ENCODE measurements around the gene LFNG.
A peak's percentile ranks its signal among the peaks of the same experiment; 100 is the strongest.

Gene LFNG

GRCh38 chr7:2503056-2503941, 16.3 kb upstream of the LFNG start:
- no peak for DNase-seq (ENCODE audit: low read depth in 2 of 2)

GRCh38 chr7:2504128-2504888, 15.3 kb upstream of the LFNG start:
- no peak for DNase-seq (ENCODE audit: low read depth in 2 of 2)

- no peak for DNase-seq (ENCODE audit: low read depth in 2 of 2)
Observed at GRCh38 chr7:2504889-2505375, 14.6 kb upstream of the LFNG start.

DNA sequence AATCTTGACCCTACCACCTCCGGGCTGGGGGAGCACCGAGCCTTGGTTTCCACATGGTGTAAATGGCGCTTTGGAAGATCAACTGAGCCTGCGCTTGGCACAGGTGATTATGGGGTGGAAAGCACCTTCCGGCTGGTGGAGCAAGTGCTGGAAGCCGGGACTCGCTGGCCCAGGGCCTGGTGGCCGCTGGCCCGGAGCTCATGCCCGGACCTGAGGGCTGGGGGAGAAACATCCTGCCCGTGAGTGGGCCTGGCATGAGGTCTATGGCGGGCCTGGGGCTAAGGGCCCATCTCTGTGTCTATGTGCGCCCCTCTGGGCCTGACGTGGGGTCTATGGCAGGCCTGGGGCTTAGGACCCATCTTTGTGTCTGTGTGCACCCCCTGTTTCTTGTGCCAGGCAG, 14.2 kb upstream of the LFNG start:
- DNase-seq (ENCODE audit: low read depth in 2 of 2), result no peak

DNA sequence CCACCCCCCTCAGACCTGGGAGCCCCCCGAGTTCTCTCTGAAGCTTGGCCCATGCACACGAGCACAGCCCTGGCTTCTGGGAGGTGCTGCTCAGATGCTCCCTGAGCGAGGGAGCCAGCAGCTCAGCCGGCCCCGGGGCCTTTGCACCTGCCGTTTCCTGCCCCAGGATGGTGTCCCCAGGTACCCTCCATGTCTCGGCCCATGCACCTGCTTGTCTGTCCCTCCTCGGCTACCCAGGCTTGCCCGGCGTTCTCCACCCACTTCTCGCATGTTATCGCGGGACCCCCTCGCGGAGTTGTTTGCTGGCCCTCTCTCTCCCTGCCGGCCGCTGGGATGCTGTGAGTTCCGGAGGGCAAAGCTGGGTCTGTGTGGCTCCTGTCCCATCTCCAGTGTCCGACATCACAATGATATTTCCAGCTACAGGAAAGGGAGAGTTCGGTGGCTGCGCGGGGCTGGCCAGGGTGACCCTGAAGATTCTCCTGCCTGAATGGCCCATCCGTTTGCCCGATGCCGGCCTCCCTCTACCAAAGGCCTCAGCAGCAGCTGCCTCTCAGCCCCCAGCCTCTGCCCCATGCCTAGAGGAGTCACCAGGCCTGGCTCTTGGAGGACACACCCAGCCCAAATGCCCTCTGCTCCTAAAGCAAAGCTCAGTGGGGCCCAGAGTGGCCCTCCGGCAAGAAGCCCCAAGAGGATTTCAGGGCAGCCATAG, 12.2 kb upstream of the LFNG start:
- no peak for DNase-seq (ENCODE audit: low read depth in 2 of 2)

GRCh38 chr7:2507917-2508306, 11.7 kb upstream of the LFNG start:
- DNase-seq (ENCODE audit: low read depth in 2 of 2), result no peak

GRCh38 chr7:2508327-2509215, 11.0 kb upstream of the LFNG start:
- DNase-seq (ENCODE audit: low read depth in 2 of 2), result peak in 1 of 2 experiments; percentile 67

- DNase-seq (ENCODE audit: low read depth in 2 of 2), result no peak
Observed at GRCh38 chr7:2509298-2509906, 10.2 kb upstream of the LFNG start.

DNA sequence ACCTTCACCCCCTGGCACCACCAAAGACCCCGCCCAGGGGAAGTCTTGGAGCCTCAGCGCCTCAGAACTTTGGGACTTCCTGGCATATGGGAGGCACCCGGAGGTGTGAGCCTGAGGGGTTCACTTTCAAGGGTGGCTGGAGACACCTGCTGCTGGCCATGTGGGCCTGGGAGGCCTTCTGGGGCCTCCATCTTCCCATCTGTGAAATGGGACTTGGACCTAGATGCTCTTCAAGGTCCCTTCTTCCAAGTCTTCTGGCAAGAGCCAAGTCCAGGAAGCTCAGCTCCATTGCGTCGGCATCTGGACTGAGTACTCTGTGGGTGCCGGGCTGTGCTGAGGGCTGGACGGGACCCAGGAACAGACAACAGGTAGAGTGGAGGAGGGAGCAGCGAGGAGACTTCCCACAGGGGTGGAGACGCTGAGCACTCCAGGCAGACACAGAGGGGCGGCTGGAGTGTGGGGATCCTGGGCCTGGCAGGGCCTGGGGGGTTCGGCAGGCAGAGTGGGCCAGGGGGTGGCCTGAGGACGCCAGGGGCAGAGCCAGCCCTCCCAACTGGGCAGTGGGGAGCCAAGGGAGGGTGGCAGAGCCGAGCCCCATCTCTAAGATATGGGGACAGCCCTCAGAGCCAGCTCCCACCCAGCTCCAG, 9.3 kb upstream of the LFNG start:
- no peak for DNase-seq (ENCODE audit: low read depth in 2 of 2)

DNA sequence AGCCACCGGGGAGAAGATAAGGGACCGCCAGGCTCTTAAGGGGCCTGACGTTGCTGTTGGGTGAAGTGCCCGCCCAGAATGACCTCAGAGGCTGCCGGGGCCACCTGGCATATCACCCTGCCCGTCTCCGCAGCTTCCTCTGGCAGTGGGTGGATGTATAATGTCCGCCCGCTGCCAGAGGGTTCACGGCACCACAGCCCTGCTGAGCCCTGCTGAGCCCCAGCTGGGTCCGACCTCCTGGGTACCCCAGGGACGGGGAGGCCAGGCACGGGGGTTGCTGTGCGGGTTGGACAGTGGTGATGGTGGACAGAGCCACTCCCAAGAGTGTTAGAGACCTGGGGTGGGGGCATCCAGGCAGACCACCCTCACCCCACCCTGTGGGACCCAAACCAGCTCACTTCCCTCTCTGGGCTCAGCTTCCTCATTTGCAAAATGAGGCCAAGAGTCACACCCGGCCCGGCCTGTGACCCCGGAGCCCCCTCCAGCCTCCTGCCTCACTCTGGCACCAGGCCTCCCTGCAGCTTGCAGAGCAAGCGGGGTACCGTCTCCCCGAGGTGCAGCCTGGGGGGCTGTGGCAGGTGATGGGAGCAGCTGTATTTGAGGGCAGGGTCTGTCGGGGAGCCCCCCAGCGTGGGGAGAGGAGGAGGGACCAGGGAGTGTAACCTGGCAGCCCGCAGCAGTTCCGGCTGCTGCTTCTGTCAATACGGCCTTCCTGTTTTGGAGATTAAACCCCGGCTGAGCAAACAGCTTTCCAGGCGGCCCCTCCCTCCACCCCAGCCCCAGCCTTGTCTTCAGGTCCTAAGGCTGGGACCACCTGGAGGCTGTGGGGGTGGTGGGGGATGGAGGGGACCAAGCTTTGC, 8.4 kb upstream of the LFNG start:
- peak in 1 of 2 experiments; percentile 35 for DNase-seq (ENCODE audit: low read depth in 2 of 2)

GRCh38 chr7:2511769-2512168, 7.8 kb upstream of the LFNG start:
- no peak for DNase-seq (ENCODE audit: low read depth in 2 of 2)

GRCh38 chr7:2512179-2512661, 7.4 kb upstream of the LFNG start:
- no peak for DNase-seq (ENCODE audit: low read depth in 2 of 2)

DNA sequence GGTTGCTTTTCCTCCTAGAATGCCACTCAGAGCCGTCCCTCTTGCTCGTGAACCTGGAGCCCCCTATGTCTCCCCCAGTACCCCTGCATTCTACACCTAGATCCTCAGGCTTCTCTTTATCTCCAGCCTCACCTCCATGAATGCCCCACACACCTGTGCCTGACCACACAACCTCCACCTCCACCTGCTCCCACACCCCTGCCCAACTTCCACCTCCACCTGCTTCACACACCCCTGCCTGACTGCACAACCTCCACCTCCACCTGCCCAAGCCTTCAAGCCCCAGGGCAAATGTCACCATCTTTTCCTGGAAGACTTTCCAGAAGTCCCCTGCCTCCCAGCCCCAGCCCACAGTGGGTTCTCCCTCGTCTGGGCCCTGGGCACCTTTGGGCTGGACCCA, 6.9 kb upstream of the LFNG start:
- DNase-seq (ENCODE audit: low read depth in 2 of 2), result no peak

GRCh38 chr7:2513702-2514101, 5.9 kb upstream of the LFNG start:
- no peak for DNase-seq (ENCODE audit: low read depth in 2 of 2)

DNA sequence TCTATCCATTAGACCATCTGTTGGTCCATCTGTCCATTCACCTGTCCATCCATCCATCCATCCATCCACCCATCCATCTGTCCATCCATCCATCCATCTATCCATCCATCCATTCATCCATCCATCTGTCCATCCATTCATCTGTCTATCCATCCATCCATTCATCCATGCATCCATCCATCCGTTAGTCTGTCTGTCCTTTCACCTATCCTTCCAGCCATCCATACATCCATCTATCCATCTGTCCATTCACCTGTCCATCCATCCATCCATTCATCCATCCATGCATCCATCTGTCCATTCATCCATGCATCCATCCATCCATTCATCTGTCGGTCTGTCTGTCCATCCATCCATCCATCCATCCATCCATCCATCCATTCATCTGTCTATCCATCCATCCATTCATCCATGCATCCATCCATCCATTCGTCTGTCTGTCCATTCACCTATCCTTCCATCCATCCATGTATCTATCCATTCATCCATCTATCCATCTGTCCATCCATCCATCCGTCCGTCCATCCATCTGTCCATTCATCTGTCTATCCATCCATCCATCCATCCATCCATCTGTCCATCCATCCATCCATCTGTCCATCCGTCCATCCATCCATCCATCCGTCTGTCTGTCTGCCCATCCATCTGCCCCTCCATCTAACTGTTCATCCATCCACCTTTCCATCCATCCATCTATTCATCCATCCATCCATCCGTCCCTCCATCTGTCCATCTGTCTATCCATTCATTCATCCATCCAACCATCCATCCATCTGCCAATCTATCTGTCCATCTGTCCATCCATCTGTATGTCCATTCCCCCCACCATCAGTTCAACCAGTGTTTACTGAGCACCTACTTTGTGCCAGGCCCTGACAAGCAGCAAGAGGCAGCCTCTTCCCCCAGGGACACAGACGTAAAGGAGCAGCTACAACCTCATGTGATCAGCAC, 4.8 kb upstream of the LFNG start:
- DNase-seq (ENCODE audit: low read depth in 2 of 2), result no peak

DNA sequence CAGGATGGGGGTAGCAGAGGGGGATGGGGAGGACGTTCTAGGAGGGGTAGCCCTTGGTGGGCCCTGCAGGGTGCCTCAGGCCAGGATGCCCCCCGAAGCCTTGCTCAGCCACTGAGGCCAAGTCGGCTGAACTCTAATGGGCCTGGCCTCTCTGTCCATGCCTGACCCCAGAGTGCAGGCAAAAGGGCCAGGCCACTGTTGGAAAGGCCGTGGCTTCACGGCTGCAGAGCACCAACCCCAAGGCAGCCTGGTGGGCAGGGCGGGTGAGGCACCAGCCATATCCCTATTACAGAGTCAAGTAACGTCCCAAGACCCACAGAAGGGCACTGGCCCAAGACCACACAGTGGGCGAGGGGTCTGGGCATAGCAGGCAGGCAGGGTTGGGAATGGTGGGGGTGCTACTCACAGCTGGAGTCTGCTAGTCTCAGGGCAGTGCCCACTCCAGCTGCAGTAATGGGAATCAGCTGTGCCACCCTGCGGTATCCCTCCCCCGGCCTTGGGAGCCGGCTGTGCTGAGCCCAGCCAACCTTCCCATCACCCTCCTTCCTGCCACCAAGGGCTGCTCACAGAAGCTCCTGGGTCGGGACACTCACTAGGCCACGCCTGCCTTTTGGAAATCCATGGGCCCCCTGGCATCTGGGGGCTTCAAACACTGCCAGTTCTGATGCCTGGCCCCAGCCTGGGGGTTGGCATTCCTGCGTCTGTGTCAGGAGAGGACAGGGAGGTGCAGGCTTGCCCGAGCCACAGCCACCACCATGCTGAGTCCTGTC, 4.0 kb upstream of the LFNG start:
- DNase-seq (ENCODE audit: low read depth in 2 of 2), result no peak

DNA sequence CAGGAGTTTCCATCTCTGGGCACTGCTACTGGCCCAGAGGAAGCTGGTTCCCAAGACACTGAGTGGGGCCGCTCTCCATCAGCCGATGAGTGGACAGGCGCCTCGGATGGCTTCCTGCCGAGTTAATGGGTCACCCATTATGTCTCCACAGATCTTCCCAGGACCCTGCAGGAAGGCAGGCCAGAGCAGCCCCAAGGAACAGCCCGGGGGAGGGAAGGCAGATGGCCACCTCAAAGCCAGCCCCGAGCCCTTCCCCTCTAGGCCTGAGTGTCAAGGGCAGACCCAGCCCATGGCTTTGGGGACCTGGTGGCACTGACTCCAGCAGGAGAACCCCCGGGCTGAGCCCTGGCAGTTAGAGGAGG, 3.4 kb upstream of the LFNG start:
- DNase-seq (ENCODE audit: low read depth in 2 of 2), result no peak

All from stimulated activated CD4-positive, alpha-beta T cell treated with anti-CD3 and anti-CD28 coated beads, Interleukin-12 subunit alpha, Interleukin-12 subunit beta, amount 100 ng/mL, for 24 hours (primary cell).